H1 (cell line): Measurements from ENCODE around the gene DDAH2. TPM values are rescaled to one million over a fixed set of nuclear protein-coding genes. Genes with fewer than 3 reads are reported as not detected.

Source experiments
- BACH1 ChIP-seq: IDR thresholded peaks from 2 replicates; pipeline ENCODE4 v1.6.1; 2012; ENCODE audit warnings: low read length, improper control_type of control experiment
- KDM1A ChIP-seq: fragments of 200-600, 300-600 bp; sonication (generic); IDR thresholded peaks from 2 replicates; pipeline ENCODE4 v1.7.1; 2016; ENCODE audit warnings: mild to moderate bottlenecking, low read length, borderline replicate concordance
- MAX ChIP-seq: IDR thresholded peaks from 2 replicates; pipeline ENCODE4 v1.6.1; 2012; ENCODE audit warnings: inconsistent platforms
- RNF2 ChIP-seq: fragments of 200-900, 300-1000 bp; sonication (generic); IDR thresholded peaks from 2 replicates; pipeline ENCODE4 v1.7.1; 2016; ENCODE audit warnings: borderline replicate concordance, low read depth, mild to moderate bottlenecking, antibody characterized with exemption, low read length; ENCODE audit not compliant: poor library complexity, severe bottlenecking; ENCODE audit errors: missing control alignments
- SAP30 ChIP-seq: fragments of 300-600 bp; sonication (generic); IDR thresholded peaks from 2 replicates; pipeline ENCODE4 v1.7.1; 2012; ENCODE audit warnings: low read length, moderate library complexity, mild to moderate bottlenecking, inconsistent platforms; ENCODE audit not compliant: insufficient read depth, insufficient replicate concordance
- ZNF274 ChIP-seq: IDR thresholded peaks from 2 replicates; pipeline ENCODE4 v1.7.0; 2012; ENCODE audit warnings: low read length, borderline replicate concordance; ENCODE audit errors: extremely low read depth
- polyA plus RNA-seq, 7 experiments: library from polyadenylated mRNA; depleted of rRNA in 3 of 7; stranded (reverse) in 5 of 7; unstranded in 2 of 7; fragments of >200 nt in 5 of 7; fragments of 200-250 nt in 2 of 7; gene quantifications; 1 replicate in 5 of 7; 2 replicates in 1 of 7; 4 replicates in 1 of 7; pipeline versions ENCODE4 v1.2.1 to v1.2.3, GENCODE V29; 2011 to 2013; ENCODE audit warnings: missing spikeins in 2 of 7, mixed read lengths in 2 of 7
- total RNA-seq: library from RNA; stranded (reverse); fragmentation: NEBNext Ultra II Directional; extraction: Animal tissue kit (Norgen Biotek cat#: 25700); gene quantifications from 2 replicates; pipeline ENCODE4 v1.2.1, GENCODE V29; 2021

The DDAH2 gene
- total and polyA plus RNA-seq, 2 of the 8 experiments (the other 6 are each of a cell fraction or from before 2014, with no cell fraction given): 53.3 to 73.5 TPM

GRCh38 chr6:31741815-31742214, 12.7 kb upstream of the DDAH2 start (continued):
- TF ChIP-seq RNF2: no peak
- no peak for TF ChIP-seq BACH1
- TF ChIP-seq SAP30: no peak
- TF ChIP-seq KDM1A: no peak
- no peak for TF ChIP-seq MAX
- no peak for TF ChIP-seq ZNF274
